HG03064 (cell line): ENCODE results near the gene TCF23.
"Not testable (repeated sequence)": the region's sequence is repeated elsewhere in the genome, so short reads cannot be mapped to it uniquely, and the experiment has no call there.

ENCODE experiments used
- ATAC-seq: cut with Tn5 transposase; IDR thresholded peaks from one replicate; pipeline ENCODE4 v1.9.1; 2021; ENCODE audit warnings: low read depth; ENCODE audit not compliant: unreplicated experiment

TCF23 gene

DNA sequence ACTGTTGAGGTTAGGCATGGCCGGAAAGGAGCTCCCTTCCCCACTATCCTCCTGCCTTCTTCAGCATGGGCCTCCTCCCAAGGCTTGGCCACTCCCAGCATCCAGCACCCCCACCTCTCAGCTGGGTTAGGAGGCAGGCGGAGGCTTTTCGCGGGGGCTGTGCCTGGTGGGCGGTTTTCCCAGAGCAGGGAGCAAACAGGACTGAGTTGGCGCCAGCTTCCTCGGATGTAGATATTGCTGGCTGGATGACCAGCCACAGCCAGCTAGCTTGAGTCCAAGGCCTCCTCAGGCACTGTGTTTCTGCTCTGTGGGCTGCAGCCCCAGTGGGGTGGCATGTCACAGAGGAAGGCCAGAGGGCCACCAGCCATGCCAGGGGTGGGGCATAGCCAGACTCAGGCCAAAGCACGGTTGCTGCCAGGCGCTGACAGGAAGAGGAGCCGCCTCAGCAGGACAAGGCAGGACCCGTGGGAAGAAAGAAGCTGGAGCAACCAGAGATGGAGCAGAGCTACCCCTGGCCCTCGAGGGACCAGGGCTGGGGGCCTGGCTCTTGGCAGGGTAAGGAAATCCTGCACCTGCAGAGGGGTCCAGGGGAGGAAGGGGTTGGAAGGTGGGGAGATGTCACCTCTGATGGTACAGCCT lies at the start of gene TCF23:
Gene TCF23, plus strand, starts transcription at position 204 of the 639 bp plus-strand sequence. Its CDS starts 130 bp downstream, at position 334.
- no peak for ATAC-seq

GRCh38 chr2:27099334-27099955 lies 49.4 kb upstream of the TCF23 start:
- ATAC-seq = no peak

DNA sequence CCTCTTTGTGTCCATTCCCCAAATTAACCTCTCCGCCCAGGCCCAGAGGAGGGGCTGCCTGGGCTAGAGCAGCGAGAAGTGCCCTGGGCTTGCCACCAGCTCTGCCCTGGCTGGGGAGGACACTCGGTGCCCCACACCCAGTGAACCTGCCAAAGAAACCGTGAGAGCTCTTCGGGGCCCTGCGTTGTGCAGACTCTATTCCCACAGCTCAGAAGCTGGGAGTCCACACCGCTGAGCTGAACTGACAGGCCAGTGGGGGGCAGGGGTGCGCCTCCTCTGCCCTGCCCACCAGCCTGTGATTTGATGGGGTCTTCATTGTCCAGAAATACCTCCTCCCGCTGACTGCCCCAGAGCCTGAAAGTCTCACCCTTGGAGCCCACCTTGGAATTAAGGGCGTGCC lies 48.8 kb upstream of the TCF23 start:
- no peak for ATAC-seq

GRCh38 chr2:27102329-27102728 lies 46.5 kb upstream of the TCF23 start:
- no peak for ATAC-seq

- no peak for ATAC-seq
These were observed 42.8 kb upstream of the TCF23 start for GRCh38 chr2:27105981-27106380.

DNA sequence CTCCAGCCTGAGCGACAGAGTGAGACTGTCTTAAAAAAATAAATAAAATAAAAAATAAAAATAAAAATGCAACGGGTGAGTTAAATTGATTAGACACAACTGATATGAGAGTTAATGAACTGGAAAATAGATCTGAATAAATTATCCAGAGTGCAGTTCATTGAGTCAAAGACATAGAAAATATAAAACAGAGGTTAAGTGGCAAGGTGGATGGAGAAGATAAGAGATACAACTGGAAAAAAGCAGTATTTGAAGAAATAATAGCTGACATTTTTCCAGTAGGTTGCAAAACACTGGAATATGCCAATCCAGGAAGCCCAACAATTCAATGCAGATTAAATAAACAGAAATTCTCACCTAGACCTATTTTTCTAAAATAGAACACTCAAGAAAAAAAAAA lies 40.6 kb upstream of the TCF23 start:
- no peak for ATAC-seq

DNA sequence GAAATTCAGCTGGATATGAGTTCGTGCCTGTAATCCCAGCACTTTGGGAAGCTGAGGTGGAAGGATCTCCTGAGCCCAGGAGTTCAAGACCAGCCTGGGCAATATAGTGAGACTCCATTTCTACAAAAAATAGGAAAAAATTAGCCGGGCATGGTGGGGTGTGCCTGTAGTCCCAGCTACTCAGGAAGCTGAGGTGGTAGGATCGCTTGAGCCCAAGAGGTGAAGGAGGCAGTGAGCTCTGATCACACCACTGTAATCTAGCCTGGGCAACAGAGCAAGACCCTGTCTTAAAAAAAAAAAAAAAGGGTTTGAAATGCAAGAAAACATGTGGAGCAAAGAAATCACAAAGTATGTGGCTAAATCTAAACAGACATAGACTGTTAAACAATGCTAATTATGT lies 39.7 kb upstream of the TCF23 start:
- ATAC-seq = no peak

- ATAC-seq = not testable (repeated sequence)
These were observed 38.0 kb upstream of the TCF23 start for GRCh38 chr2:27110603-27111352.

DNA sequence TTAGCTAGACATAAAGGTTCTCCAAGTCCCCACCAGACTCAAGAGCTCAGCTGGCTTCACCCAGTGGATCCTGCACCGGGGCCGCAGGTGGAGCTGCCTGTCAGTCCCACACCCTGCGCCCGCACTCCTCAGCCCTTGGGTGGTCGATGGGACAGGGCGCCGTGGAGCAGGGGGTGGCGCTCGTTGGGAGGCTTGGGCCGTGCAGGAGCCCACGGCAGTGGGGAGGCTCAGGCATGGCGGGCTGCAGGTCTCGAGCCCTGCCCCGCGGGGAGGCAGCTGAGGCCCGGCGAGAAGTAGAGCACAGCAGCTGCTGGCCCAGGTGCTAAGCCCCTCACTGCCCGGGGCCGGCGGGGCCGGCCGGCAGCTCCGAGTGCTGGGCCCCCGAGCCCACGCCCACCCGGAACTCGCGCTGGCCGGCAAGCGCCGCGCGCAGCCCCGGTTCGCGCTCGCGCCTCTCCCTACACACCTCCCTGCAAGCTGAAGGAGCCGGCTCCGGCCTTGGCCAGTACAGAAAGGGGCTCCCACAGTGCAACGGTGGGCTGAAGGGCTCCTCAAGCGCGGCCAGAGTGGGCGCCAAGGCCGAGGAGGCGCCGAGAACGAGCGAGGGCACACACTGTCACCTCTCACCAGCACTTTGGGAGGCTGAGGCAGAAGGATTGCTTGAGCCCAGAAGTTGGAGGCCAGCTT lies 37.3 kb upstream of the TCF23 start:
- ATAC-seq = not testable (repeated sequence)

DNA sequence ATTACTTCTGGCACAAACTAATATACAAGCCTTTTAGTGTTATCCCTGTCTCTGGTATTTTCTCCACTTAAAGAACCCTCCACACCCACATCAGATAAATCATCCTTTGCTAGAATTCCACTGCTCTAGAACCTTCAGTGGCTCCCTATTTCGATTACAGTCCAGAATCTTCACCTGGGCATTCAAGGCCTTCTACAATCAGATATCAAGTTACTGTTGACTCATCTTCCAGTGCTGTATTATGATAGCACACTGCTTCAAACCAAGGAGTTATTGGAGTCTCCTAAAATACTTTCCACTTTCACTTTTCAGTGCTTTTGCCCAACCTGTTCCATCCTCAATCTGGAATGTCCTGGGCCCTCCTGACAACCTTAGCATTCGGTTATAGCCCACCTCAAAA lies 33.3 kb upstream of the TCF23 start:
- ATAC-seq = no peak

GRCh38 chr2:27117995-27118524 lies 30.7 kb upstream of the TCF23 start:
- no peak for ATAC-seq

GRCh38 chr2:27118525-27119329 lies 30.1 kb upstream of the TCF23 start, which contains the start of gene CGREF1:
Gene CGREF1, minus strand, starts transcription at chr2:27119128. Its CDS starts 14,762 bp downstream, at chr2:27104366.
- ATAC-seq = no peak

GRCh38 chr2:27119330-27119670 lies 29.5 kb upstream of the TCF23 start:
- not testable (repeated sequence) for ATAC-seq

- ATAC-seq = no peak
These were observed 26.9 kb upstream of the TCF23 start for GRCh38 chr2:27121906-27122305.

GRCh38 chr2:27122791-27123190 lies 26.0 kb upstream of the TCF23 start:
- ATAC-seq = no peak

DNA sequence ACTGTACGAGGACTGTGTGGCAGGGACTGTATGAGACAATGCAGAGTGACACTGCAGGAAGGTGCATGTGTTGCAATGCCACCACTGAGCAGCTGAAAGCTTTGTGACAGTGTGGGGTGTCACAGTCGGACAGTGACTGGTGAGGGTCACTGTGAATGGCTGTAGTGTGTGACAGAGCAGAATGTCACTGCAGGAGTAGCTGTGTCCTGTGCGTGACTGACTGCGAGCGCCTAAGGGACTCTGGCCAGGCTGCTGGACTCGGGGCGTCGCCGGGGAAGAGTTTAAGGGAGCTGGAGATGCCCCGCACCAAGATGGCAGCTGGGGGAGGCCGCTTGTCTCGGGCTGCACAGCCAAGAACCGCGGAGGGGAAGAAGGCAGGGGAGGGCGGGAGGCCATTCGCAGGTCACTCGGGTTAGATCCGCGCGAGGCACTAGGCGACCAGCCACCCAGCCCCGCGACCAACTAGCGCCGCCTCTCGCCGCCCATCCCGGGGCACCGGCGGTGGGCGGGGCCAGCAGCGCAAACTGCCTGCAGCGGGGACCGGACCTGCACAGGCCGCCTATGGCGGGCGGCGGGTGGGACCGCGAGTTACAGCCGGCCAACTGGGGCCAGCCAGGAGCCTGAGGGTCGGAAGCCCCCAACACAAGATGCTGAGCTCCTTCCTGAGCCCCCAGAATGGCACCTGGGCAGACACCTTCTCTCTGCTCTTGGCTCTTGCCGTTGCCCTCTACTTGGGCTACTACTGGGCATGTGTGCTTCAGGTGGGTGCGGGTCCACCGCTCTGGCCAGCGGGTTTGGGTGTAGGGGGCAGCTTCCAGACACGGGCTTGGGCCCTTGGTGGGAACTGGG lies 25.3 kb upstream of the TCF23 start, which contains the start of gene ABHD1:
Gene ABHD1, plus strand, starts transcription at position 514 of the 849 bp plus-strand sequence. Its CDS starts 134 bp downstream, at position 648.
- ATAC-seq = no peak

- no peak for ATAC-seq
These were observed 23.7 kb upstream of the TCF23 start for GRCh38 chr2:27125104-27125503.

DNA sequence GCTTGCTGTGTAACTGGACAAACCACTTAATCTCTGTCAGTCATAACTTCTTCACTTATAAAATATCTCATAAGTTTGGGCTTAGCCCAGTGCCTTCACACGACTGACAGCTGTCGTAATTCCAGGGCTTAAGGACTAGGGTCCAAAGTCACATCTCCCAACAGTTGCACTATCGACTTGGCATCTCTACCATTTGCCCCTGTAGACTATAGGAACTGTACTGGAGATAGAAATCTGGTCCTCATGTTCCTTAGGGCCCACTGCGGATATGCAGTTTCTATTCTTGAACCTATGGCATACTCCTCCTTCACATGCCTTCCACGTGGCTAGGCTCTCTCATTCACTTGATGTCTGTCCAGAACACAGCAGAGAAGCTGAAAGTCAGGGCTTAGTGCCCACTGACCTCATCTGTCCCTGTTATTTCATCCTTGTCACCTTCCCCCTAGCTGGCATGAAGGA lies 22.5 kb upstream of the TCF23 start:
- no peak for ATAC-seq
